ENCODE data around the gene TMEM272.

GRCh38 chr13:51772105-51772455, 72.9 kb downstream of the TMEM272 start:
- TF ChIP-seq TCF7L2 (IDR thresholded peaks at IDR 0.05; ENCODE audit: low read depth, low read length) (no peak), ZNF23 (CRISPR knock-in tag; IDR thresholded peaks at IDR 0.05) (no peak), SP1 (CRISPR knock-in tag; IDR thresholded peaks at IDR 0.05) (no peak), POLR2B (IDR thresholded peaks at IDR 0.05; ENCODE audit: low read depth, partially characterized antibody) (no peak), SMAD1 (IDR thresholded peaks at IDR 0.05; ENCODE audit: low read depth, low read length, partially characterized antibody) (no peak), TAF1 (IDR thresholded peaks at IDR 0.05; ENCODE audit: control insufficient read depth, extremely low read depth, insufficient read depth, low read length, severe bottlenecking) (no peak), ZBTB43 (CRISPR knock-in tag; IDR thresholded peaks at IDR 0.05) (no peak), HDAC2 (IDR thresholded peaks at IDR 0.05) (no peak), MYC (IDR thresholded peaks at IDR 0.05; ENCODE audit: low read depth, low read length) (no peak), MYC (CRISPR knock-in tag; IDR thresholded peaks at IDR 0.05; ENCODE audit: borderline replicate concordance, low read depth) (no peak)
